A549 (cell line): Measurements from ENCODE around the gene ARHGAP5. TPM values are rescaled to one million over a fixed set of nuclear protein-coding genes. Genes with fewer than 3 reads are reported as not detected.

ENCODE experiments used
- ATAC-seq, 2 experiments: fragments of 200-7000 bp in 1 of 2; fragments of >200 bp in 1 of 2; cut with Nextera tagmentation in 1 of 2; cut with Tn5 transposase in 1 of 2; 3 replicates each; pipeline versions ENCODE4 v1.8.0 to v1.9.1; 2018 to 2020; ENCODE audit warnings: mild to moderate bottlenecking in 1 of 2, moderate library complexity in 1 of 2
- CTCF ChIA-PET: fragments of 300-600 bp; sonication (Branson Sonifier 250); formaldehyde crosslinking; extraction: SDS; loops from one replicate; lab custom pipeline; 2021; ENCODE audit warnings: antibody characterized with exemption, inconsistent platforms; lab: Yijun Ruan, JAX
- POLR2A ChIA-PET: fragments of 350-600 bp; formaldehyde crosslinking; extraction: SDS; loops from one replicate; lab custom pipeline; 2021; ENCODE audit warnings: antibody characterized with exemption, inconsistent platforms; lab: Yijun Ruan, JAX
- DNase-seq, 2 experiments: peaks; one replicate each; pipeline versions ENCODE4 v3.0.0 to v3.0.0-alpha.2; 2011 to 2016; ENCODE audit warnings: low read depth in 1 of 2, low spot score in 1 of 2
- FAIRE-seq: peaks from 2 replicates; lab custom pipeline; 2011; peaks lifted over from hg19 to GRCh38; lab: Jason Lieb, UNC
- H3K27ac ChIP-seq, 2 experiments: fragments of >200 bp; sonication (Bioruptor Twin); formaldehyde crosslinking; 3 replicates each; pipeline ENCODE4 v1.5.1; 2016 to 2017
- H3K4me1 ChIP-seq: fragments of >200 bp; sonication (Bioruptor Twin); formaldehyde crosslinking; 3 replicates; pipeline ENCODE4 v1.6.1; 2016
- H3K4me2 ChIP-seq: fragments of >200 bp; sonication (Bioruptor Twin); formaldehyde crosslinking; 3 replicates; pipeline ENCODE4 v1.6.1; 2016
- H3K4me3 ChIP-seq: fragments of >200 bp; sonication (Bioruptor Twin); formaldehyde crosslinking; 3 replicates; pipeline ENCODE4 v1.5.1; 2016
- H3K9me3 ChIP-seq: fragments of >200 bp; sonication (Bioruptor Twin); formaldehyde crosslinking; 3 replicates; pipeline ENCODE4 v1.6.1; 2016
- CEBPB ChIP-seq, 2 experiments: fragments of >200 bp in 1 of 2; sonication (Bioruptor Twin) in 1 of 2; formaldehyde crosslinking in 1 of 2; IDR thresholded peaks; 2 replicates each; pipeline ENCODE4 v1.6.1; 2012 to 2016
- FOSB ChIP-seq: fragments of 250-450 bp; sonication (Bioruptor Pico); IDR thresholded peaks from 2 replicates; pipeline ENCODE4 v1.5.0; 2020; ENCODE audit warnings: mild to moderate bottlenecking, moderate library complexity
- FOSL2 ChIP-seq, 2 experiments: fragments of 450-650 bp in 1 of 2; fragments of >200 bp in 1 of 2; sonication (Bioruptor Twin) in 1 of 2; formaldehyde crosslinking; IDR thresholded peaks; 2 replicates each; pipeline versions ENCODE4 v1.5.0 to v1.6.1; 2016 to 2020; ENCODE audit warnings: mild to moderate bottlenecking in 1 of 2, moderate library complexity in 1 of 2
- JUN ChIP-seq, 2 experiments: fragments of >200 bp; sonication (Bioruptor Twin); formaldehyde crosslinking; IDR thresholded peaks; 2 replicates in 1 of 2; 3 replicates in 1 of 2; pipeline ENCODE4 v1.6.1; 2016 to 2017
- KDM1A ChIP-seq: fragments of 200-600 bp; sonication (generic); IDR thresholded peaks from 2 replicates; pipeline ENCODE4 v1.6.1; 2016; ENCODE audit warnings: low read depth, mild to moderate bottlenecking
- MYC ChIP-seq: IDR thresholded peaks from 2 replicates; pipeline ENCODE4 v1.6.1; 2012; ENCODE audit warnings: mild to moderate bottlenecking, inconsistent platforms, low read length, improper control_type of control experiment, borderline replicate concordance
- NPAS2 ChIP-seq: fragments of 250-450 bp; sonication (Bioruptor Pico); IDR thresholded peaks from 2 replicates; pipeline ENCODE4 v1.8.0; 2022; ENCODE audit warnings: mild to moderate bottlenecking, moderate library complexity, borderline replicate concordance
- POLR2A ChIP-seq: IDR thresholded peaks from 2 replicates; pipeline ENCODE4 v1.6.1; 2012; ENCODE audit warnings: mild to moderate bottlenecking, low read length
- SREBF2 ChIP-seq: fragments of 450-650 bp; IDR thresholded peaks from 2 replicates; pipeline ENCODE4 v1.6.1; 2014; ENCODE audit warnings: mild to moderate bottlenecking, moderate library complexity
- WGBS: methylation state at CpG from one replicate; pipeline ENCODE4 v1.1.6; 2017; ENCODE audit errors: missing lambda C conversion rate; 5-methylcytosine and 5-hydroxymethylcytosine counted together
- polyA plus RNA-seq, 4 experiments: library from polyadenylated mRNA; depleted of rRNA in 3 of 4; stranded (reverse); fragments of >200 nt; fragmentation: RNase III in 1 of 4; extraction: RNeasy Plus Mini Kit Qiagen cat#74134 plus additional on column Dnase treatment in 1 of 4; gene quantifications; 2 replicates in 3 of 4; 3 replicates in 1 of 4; pipeline ENCODE4 v1.2.3, GENCODE V29; 2011 to 2017
- TF ChIP-seq, protein P1 (sequence below): IDR thresholded peaks from 2 replicates; pipeline ENCODE4 v1.6.1; 2012; ENCODE audit warnings: low read depth, borderline replicate concordance
- TF ChIP-seq, protein P2 (sequence below): IDR thresholded peaks from 2 replicates; pipeline ENCODE4 v1.6.1; 2012
- TF ChIP-seq, protein P3 (sequence below): fragments of 200-600 bp; sonication (generic); IDR thresholded peaks from 2 replicates; pipeline ENCODE4 v1.6.1; 2016; ENCODE audit warnings: antibody characterized with exemption, mild to moderate bottlenecking, moderate library complexity
- TF ChIP-seq, protein P4 (sequence below): fragments of >200 bp; sonication (Bioruptor Twin); formaldehyde crosslinking; IDR thresholded peaks from 2 replicates; pipeline ENCODE4 v1.6.1; 2016
- TF ChIP-seq, protein P5 (sequence below): IDR thresholded peaks from 2 replicates; pipeline ENCODE4 v1.6.1; 2012

ARHGAP5 gene
- polyA plus RNA-seq, 2 of the 4 experiments (the other 2 are of a cell fraction): 33.6 to 66.1 TPM

DNA sequence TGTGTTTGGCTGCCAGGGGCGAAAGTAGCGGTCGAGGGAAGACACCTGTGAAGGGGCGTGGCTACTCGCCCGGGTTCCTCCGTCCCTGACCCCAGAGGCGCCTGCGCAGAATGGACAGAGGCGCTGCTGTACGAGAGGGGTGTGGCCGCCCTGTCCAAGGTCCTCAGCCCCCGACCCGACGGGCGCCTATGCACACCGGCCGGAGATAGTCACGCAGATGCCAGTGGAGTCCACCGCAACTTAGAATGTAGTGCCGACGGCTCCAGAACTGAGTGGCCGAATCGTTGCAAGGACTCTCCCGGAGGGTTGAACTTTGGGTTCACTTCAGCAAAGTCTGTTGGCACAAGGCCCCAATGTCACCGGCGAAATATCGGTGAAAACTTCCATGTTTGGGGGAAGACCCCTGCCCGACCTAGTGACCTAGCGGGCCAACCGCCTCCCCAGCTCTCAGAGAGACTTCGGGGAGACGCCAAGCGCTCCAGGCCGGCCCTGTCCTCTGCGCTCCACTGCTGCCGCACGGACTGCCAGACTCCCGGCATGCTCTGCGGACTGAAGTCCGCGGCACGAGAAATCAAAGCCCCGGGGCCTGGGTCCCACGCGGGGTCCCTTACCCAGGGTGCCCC lies 124.2 kb downstream of the ARHGAP5 start (continued):
- TF ChIP-seq FOSL2 (IDR thresholded peaks at IDR 0.05): no peak
- 0 out of 2 replicates have a peak, but pooled peaks have one; percentile 12 for TF ChIP-seq FOSL2 (CRISPR knock-in tag; IDR thresholded peaks at IDR 0.05)
- TF ChIP-seq, protein P1, sequence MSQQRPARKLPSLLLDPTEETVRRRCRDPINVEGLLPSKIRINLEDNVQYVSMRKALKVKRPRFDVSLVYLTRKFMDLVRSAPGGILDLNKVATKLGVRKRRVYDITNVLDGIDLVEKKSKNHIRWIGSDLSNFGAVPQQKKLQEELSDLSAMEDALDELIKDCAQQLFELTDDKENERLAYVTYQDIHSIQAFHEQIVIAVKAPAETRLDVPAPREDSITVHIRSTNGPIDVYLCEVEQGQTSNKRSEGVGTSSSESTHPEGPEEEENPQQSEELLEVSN: peak; percentile 61; the same call in 1 of the 2 replicates
- TF ChIP-seq, protein P2, sequence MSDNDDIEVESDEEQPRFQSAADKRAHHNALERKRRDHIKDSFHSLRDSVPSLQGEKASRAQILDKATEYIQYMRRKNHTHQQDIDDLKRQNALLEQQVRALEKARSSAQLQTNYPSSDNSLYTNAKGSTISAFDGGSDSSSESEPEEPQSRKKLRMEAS: peak; percentile 37; the same call in 1 of the 2 replicates
- TF ChIP-seq, protein P3, sequence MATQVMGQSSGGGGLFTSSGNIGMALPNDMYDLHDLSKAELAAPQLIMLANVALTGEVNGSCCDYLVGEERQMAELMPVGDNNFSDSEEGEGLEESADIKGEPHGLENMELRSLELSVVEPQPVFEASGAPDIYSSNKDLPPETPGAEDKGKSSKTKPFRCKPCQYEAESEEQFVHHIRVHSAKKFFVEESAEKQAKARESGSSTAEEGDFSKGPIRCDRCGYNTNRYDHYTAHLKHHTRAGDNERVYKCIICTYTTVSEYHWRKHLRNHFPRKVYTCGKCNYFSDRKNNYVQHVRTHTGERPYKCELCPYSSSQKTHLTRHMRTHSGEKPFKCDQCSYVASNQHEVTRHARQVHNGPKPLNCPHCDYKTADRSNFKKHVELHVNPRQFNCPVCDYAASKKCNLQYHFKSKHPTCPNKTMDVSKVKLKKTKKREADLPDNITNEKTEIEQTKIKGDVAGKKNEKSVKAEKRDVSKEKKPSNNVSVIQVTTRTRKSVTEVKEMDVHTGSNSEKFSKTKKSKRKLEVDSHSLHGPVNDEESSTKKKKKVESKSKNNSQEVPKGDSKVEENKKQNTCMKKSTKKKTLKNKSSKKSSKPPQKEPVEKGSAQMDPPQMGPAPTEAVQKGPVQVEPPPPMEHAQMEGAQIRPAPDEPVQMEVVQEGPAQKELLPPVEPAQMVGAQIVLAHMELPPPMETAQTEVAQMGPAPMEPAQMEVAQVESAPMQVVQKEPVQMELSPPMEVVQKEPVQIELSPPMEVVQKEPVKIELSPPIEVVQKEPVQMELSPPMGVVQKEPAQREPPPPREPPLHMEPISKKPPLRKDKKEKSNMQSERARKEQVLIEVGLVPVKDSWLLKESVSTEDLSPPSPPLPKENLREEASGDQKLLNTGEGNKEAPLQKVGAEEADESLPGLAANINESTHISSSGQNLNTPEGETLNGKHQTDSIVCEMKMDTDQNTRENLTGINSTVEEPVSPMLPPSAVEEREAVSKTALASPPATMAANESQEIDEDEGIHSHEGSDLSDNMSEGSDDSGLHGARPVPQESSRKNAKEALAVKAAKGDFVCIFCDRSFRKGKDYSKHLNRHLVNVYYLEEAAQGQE: peak; percentile 81
- no peak for TF ChIP-seq FOSB (CRISPR knock-in tag)
- no peak for TF ChIP-seq MYC
- TF ChIP-seq, protein P4, sequence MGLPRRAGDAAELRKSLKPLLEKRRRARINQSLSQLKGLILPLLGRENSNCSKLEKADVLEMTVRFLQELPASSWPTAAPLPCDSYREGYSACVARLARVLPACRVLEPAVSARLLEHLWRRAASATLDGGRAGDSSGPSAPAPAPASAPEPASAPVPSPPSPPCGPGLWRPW: no peak
- TF ChIP-seq NPAS2 (CRISPR knock-in tag): no peak
- peak; percentile 39 for TF ChIP-seq POLR2A
- TF ChIP-seq KDM1A: no peak
- TF ChIP-seq, all 56 proteins: peak for 10

DNA sequence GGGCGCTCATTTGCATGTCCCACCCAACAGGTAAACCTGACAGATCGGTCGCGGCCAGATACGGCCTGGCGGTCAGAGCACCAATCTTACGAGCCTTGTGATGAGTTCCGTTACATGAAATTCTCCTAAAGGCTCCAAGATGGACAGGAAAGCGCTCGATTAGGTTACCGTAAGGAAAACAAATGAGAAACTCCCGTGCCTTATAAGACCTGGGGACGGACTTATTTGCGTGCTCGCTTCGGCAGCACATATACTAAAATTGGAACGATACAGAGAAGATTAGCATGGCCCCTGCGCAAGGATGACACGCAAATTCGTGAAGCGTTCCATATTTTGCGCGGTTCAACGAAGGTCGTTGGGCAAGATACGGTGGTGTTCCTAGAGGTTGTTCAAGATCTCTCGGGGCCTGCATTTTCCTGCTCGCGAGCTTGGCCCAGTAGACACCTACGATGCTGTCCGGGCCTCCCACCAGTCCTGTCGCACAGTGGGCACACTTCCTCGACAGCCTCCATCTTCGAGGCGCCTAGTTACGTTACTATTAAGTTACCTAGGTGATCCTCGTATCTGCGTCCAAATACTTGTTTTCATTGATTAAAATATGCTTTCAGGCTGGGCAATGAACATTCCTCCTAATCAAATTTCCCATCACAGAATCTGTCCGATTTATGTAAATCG lies 124.8 kb downstream of the ARHGAP5 start, which contains the start of gene RNU6-7:
TSS of gene RNU6-7 (plus strand) at position 230 of the 675 bp plus-strand sequence.
- TF ChIP-seq, protein P2: peak; percentile 44; the same call in 1 of the 2 replicates
- TF ChIP-seq JUN (IDR thresholded peaks at IDR 0.05): peak in 1 of 2 experiments; percentile 26; a peak in 2 of 5 replicates
- TF ChIP-seq, protein P5, sequence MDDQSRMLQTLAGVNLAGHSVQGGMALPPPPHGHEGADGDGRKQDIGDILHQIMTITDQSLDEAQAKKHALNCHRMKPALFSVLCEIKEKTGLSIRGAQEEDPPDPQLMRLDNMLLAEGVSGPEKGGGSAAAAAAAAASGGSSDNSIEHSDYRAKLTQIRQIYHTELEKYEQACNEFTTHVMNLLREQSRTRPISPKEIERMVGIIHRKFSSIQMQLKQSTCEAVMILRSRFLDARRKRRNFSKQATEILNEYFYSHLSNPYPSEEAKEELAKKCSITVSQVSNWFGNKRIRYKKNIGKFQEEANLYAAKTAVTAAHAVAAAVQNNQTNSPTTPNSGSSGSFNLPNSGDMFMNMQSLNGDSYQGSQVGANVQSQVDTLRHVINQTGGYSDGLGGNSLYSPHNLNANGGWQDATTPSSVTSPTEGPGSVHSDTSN: 0 out of 2 replicates have a peak, but pooled peaks have one; percentile 7
- peak; percentile 51 for TF ChIP-seq SREBF2
- TF ChIP-seq CEBPB (IDR thresholded peaks at IDR 0.05): peak in 1 of 2 experiments; percentile 52; a peak in 1 of 4 replicates
- no peak for TF ChIP-seq FOSL2 (IDR thresholded peaks at IDR 0.05)
- TF ChIP-seq FOSL2 (CRISPR knock-in tag; IDR thresholded peaks at IDR 0.05): no peak
- TF ChIP-seq, protein P1: no peak; the same call in 1 of the 2 replicates
- Histone ChIP-seq H3K9me3 (no peaks in the 10 kb centered on the region), H3K4me3 (peak within 1 kb of the TSS; percentile 60), H3K4me2 (peak within 1 kb of the TSS; percentile 81), H3K27ac (peak within 1 kb of the TSS; percentile 80 to 91), H3K4me1 (peaks cover 11% of the 10 kb centered on the region; the same call in 1 of the 3 replicates)
- ChIA-PET CTCF (interaction anchor here (0.9 to 2.3 kb wide), 4 partner anchors 23 to 267 kb away, joined by 3 to 6 read pairs (median 4); no protein-coding TSS in a partner anchor), POLR2A (interaction anchor here (2.3 kb wide), 1 partner anchor 125 kb away, joined by 35 read pairs; the partner anchor contains the start of gene ARHGAP5)
- ATAC-seq (peak; percentile 60 to 63), DNase-seq (peak in 1 of 2 experiments; percentile 78), FAIRE-seq (no peak)
- WGBS: 9% methylated on average over 40 of the region's 40 CpGs
